CD14-positive monocyte (primary cell): ENCODE results near the gene C10orf95. TPM values are rescaled to one million over a fixed set of nuclear protein-coding genes. Genes with fewer than 3 reads are reported as not detected.

Experiments used
- DNase-seq, 3 donors: peaks; one replicate each; pipeline ENCODE4 v3.0.0-alpha.2; 2011 to 2022
- H2AFZ ChIP-seq: 2 replicates; pipeline ENCODE4 v1.6.0; 2012; ENCODE audit warnings: mild to moderate bottlenecking, low read depth, low read length, inconsistent platforms; ENCODE audit not compliant: insufficient read depth, poor library complexity, severe bottlenecking
- H3K27ac ChIP-seq, 2 donors: 1 replicate in 1 of 2; 2 replicates in 1 of 2; pipeline ENCODE4 v1.5.1; 2012 to 2013; ENCODE audit warnings: low read length in 2 of 2, control low read depth in 1 of 2, inconsistent platforms in 1 of 2, low read depth in 1 of 2, mild to moderate bottlenecking in 1 of 2
- H3K27me3 ChIP-seq, 2 donors: one replicate each; pipeline versions ENCODE4 v1.6.0 to v1.6.1; 2011 to 2013; ENCODE audit warnings: low read length in 2 of 2; ENCODE audit not compliant: control insufficient read depth in 2 of 2, insufficient read depth in 2 of 2
- H3K36me3 ChIP-seq, 2 donors: replicated peaks in 1 of 2; 1 replicate in 1 of 2; 2 replicates in 1 of 2; pipeline versions ENCODE4 v1.5.1 to v1.6.1; 2012 to 2013; ENCODE audit warnings: low read length in 2 of 2, control low read depth in 1 of 2, inconsistent platforms in 1 of 2, mild to moderate bottlenecking in 1 of 2; ENCODE audit not compliant: insufficient read depth in 2 of 2, control insufficient read depth in 1 of 2
- H3K4me1 ChIP-seq, 2 donors: 1 replicate in 1 of 2; 2 replicates in 1 of 2; pipeline versions ENCODE4 v1.5.1 to v1.6.1; 2012 to 2013; ENCODE audit warnings: low read length in 2 of 2, control low read depth in 1 of 2, inconsistent platforms in 1 of 2, mild to moderate bottlenecking in 1 of 2, moderate library complexity in 1 of 2; ENCODE audit not compliant: insufficient read depth in 2 of 2, control insufficient read depth in 1 of 2
- H3K4me2 ChIP-seq: replicated peaks from 2 replicates; pipeline ENCODE3; 2012; ENCODE audit warnings: low read length, moderate library complexity, mild to moderate bottlenecking; ENCODE audit not compliant: poor library complexity, severe bottlenecking; ENCODE audit errors: extremely low read depth
- H3K4me3 ChIP-seq, 3 experiments: fragments of 200-600 bp in 1 of 3; sonication (generic) in 1 of 3; replicated peaks in 1 of 3; 1 replicate in 2 of 3; 2 replicates in 1 of 3; pipeline ENCODE4 v1.5.1; 2011 to 2013; ENCODE audit warnings: low read length in 3 of 3, mild to moderate bottlenecking in 3 of 3, control low read depth in 2 of 3, low read depth in 2 of 3, inconsistent platforms in 1 of 3, moderate library complexity in 1 of 3
- H3K79me2 ChIP-seq: 2 replicates; pipeline ENCODE4 v1.6.0; 2012; ENCODE audit warnings: mild to moderate bottlenecking, control low read depth, inconsistent platforms, low read length, moderate library complexity; ENCODE audit not compliant: insufficient read depth
- H3K9ac ChIP-seq: 2 replicates; pipeline ENCODE4 v1.6.0; 2017; ENCODE audit warnings: low read length, mild to moderate bottlenecking; ENCODE audit not compliant: insufficient read depth, poor library complexity, severe bottlenecking
- H3K9me3 ChIP-seq, 2 donors: replicated peaks in 1 of 2; 1 replicate in 1 of 2; 2 replicates in 1 of 2; pipeline versions ENCODE4 v1.5.1 to v1.6.1; 2012 to 2013; ENCODE audit warnings: low read length in 2 of 2, control low read depth in 1 of 2; ENCODE audit not compliant: control insufficient read depth in 1 of 2, insufficient read depth in 1 of 2
- H4K20me1 ChIP-seq: 2 replicates; pipeline ENCODE4 v1.6.0; 2012; ENCODE audit warnings: mild to moderate bottlenecking, low read length, control low read depth, moderate library complexity; ENCODE audit not compliant: insufficient read depth
- H3K27ac Mint-ChIP-seq, 7 donors: one replicate each; pipeline ENCODE4 v1.8.0; 2020; ENCODE audit warnings: mild to moderate bottlenecking in 7 of 7, mixed read lengths in 7 of 7, moderate library complexity in 6 of 7, inconsistent platforms in 2 of 7
- H3K27me3 Mint-ChIP-seq, 3 donors: one replicate each; pipeline ENCODE4 v1.8.0; 2021 to 2022; ENCODE audit warnings: low read depth in 3 of 3, mild to moderate bottlenecking in 3 of 3, mixed read lengths in 3 of 3, moderate library complexity in 3 of 3, inconsistent platforms in 1 of 3
- H3K36me3 Mint-ChIP-seq, 2 donors: one replicate each; pipeline ENCODE4 v1.8.0; 2020; ENCODE audit warnings: mixed read lengths in 2 of 2, inconsistent platforms in 1 of 2, mild to moderate bottlenecking in 1 of 2
- H3K4me1 Mint-ChIP-seq: one replicate; pipeline ENCODE4 v1.8.0; 2020; ENCODE audit warnings: mild to moderate bottlenecking, mixed read lengths
- H3K4me3 Mint-ChIP-seq, 2 donors: one replicate each; pipeline ENCODE4 v1.8.0; 2020; ENCODE audit warnings: mild to moderate bottlenecking in 2 of 2, mixed read lengths in 2 of 2, moderate library complexity in 1 of 2
- H3K9me3 Mint-ChIP-seq, 7 donors: one replicate each; pipeline ENCODE4 v1.8.0; 2020 to 2022; ENCODE audit warnings: mixed read lengths in 7 of 7, mild to moderate bottlenecking in 6 of 7, moderate library complexity in 6 of 7, inconsistent platforms in 2 of 7
- CTCF ChIP-seq: fragments of 200-600 bp; IDR thresholded peaks from one replicate; pipeline ENCODE4 v1.8.0; 2022; ENCODE audit warnings: antibody characterized with exemption, mild to moderate bottlenecking
- WGBS: methylation state at CpG from one replicate; pipeline ENCODE4 v1.1.5; 2013; ENCODE audit warnings: missing lambda C conversion rate; ENCODE audit not compliant: insufficient coverage; 5-methylcytosine and 5-hydroxymethylcytosine counted together
- intact Hi-C, 2 donors: fragments of 100-400 bp; cut with micrococcal nuclease; formaldehyde crosslinking; loops; one replicate each; pipeline versions ENCODE4 v1.15.0 to v1.15.1; 2023
- polyA plus RNA-seq, 3 donors: library from polyadenylated mRNA; depleted of rRNA in 1 of 3; unstranded in 2 of 3; stranded (reverse) in 1 of 3; fragments of 300-500 nt in 2 of 3; fragments of >200 nt in 1 of 3; fragmentation: Illumina TruSeq in 2 of 3; gene quantifications; 1 replicate in 2 of 3; 2 replicates in 1 of 3; pipeline ENCODE4 v1.2.3, GENCODE V29; 2012 to 2021

C10orf95 gene
- polyA plus RNA-seq, 3 donors: 0.27 TPM; not detected in 2

GRCh38 chr10:102401735-102402511, 49.4 kb downstream of the C10orf95 start:
- peaks cover under 1% of the 10 kb centered on the region for H3K79me2 ChIP-seq
- DNase-seq: no peak
- no peak overlapping the region for H3K27ac ChIP-seq
- H3K4me3 ChIP-seq: no peak overlapping the region
- H3K4me2 ChIP-seq: no peak overlapping the region
- no peaks in the 10 kb centered on the region for H3K27me3 ChIP-seq
- H3K4me3 Mint-ChIP-seq: no peak overlapping the region
- peaks cover 15 to 29% of the 10 kb centered on the region in 2 donors for H3K4me1 ChIP-seq
- intact Hi-C loops: loop anchor here in 1 of 2 donors (2.0 kb wide), 1 partner anchor 13 kb away; no protein-coding TSS in a partner anchor
- peaks cover 45 to 48% of the 10 kb centered on the region in 2 donors for H3K36me3 ChIP-seq
- TF ChIP-seq CTCF: no peak
- WGBS: 94% methylated on average over 13 of the region's 18 CpGs
- H3K9me3 Mint-ChIP-seq: no peaks in the 10 kb centered on the region
- H3K27ac Mint-ChIP-seq: peak overlapping the region in 1 of 7 donors; percentile 14
- no peaks in the 10 kb centered on the region for H3K9me3 ChIP-seq
- no peak overlapping the region for H3K9ac ChIP-seq
- no peak overlapping the region for H2AFZ ChIP-seq
- H3K27me3 Mint-ChIP-seq: peaks cover 7 to 14% (median 12%) of the 10 kb centered on the region in 3 donors
- H3K36me3 Mint-ChIP-seq: peaks cover 46 to 51% of the 10 kb centered on the region in 2 donors
- peaks cover 19% of the 10 kb centered on the region for H3K4me1 Mint-ChIP-seq
- peaks cover 72% of the 10 kb centered on the region for H4K20me1 ChIP-seq

GRCh38 chr10:102401342-102401654, 50.0 kb downstream of the C10orf95 start:
- Histone ChIP-seq H3K4me2 (no peak overlapping the region), H3K27ac (no peak overlapping the region), H2AFZ (no peak overlapping the region), H3K27me3 (no peaks in the 10 kb centered on the region), H3K4me3 (no peak overlapping the region), H4K20me1 (peaks cover 78% of the 10 kb centered on the region), H3K4me1 (peaks cover 21 to 35% of the 10 kb centered on the region in 2 donors), H3K9me3 (no peaks in the 10 kb centered on the region), H3K9ac (no peak overlapping the region), H3K36me3 (peaks cover 49 to 54% of the 10 kb centered on the region in 2 donors), H3K79me2 (peaks cover 7% of the 10 kb centered on the region)
- 95% methylated on average over 7 of the region's 8 CpGs for WGBS
- no peak for TF ChIP-seq CTCF
- Mint-ChIP-seq H3K9me3 (no peaks in the 10 kb centered on the region), H3K27ac (peak overlapping the region in 1 of 7 donors; percentile 10), H3K4me3 (no peak overlapping the region), H3K36me3 (peaks cover 51 to 58% of the 10 kb centered on the region in 2 donors), H3K4me1 (peaks cover 26% of the 10 kb centered on the region), H3K27me3 (peaks cover 3 to 13% (median 8%) of the 10 kb centered on the region in 3 donors)
- intact Hi-C loops: loop anchor here in 1 of 2 donors (2.0 kb wide), 1 partner anchor 14 kb away; no protein-coding TSS in a partner anchor
- DNase-seq: no peak
